ENCODE results near the gene CSPG4. TPM values are rescaled to one million over a fixed set of nuclear protein-coding genes. Genes with fewer than 3 reads are reported as not detected.
"Not testable (repeated sequence)": the region's sequence is repeated elsewhere in the genome, so short reads cannot be mapped to it uniquely, and the experiment has no call there.

The CSPG4 gene
- total RNA-seq, 5 donors from 2014 or later (not counting 1 experiment from before 2014, with no cell fraction given): 0.06 to 0.07 (median 0.06) TPM; not detected in 2

GRCh38 chr15:75633922-75634321 lies 78.7 kb downstream of the CSPG4 start:
- H3K9me3 ChIP-seq; H3K4me3 ChIP-seq (ENCODE audit: control insufficient read depth in 1 of 2, extremely low read depth in 1 of 2, low read length in 1 of 2); H3K27ac Mint-ChIP-seq; H3K27ac ChIP-seq (ENCODE audit: low read length); POLR2A ChIA-PET; H3K36me3 Mint-ChIP-seq; H3K4me3 Mint-ChIP-seq; CTCF ChIA-PET; H3K27me3 Mint-ChIP-seq; H3K27me3 ChIP-seq (replicated peaks in 1 of 2; ENCODE audit: control insufficient read depth in 2 of 2, extremely low read depth in 1 of 2, insufficient read depth in 2 of 2, low read length in 1 of 2); ATAC-seq (replicated peaks in 1 of 4); H3K9me3 Mint-ChIP-seq; DNase-seq: not testable (repeated sequence)
- 97% methylated on average over 5 of the region's 7 CpGs for WGBS (ENCODE audit: insufficient coverage)
- Histone ChIP-seq H3K4me1 (ENCODE audit: control insufficient read depth in 1 of 2, extremely low read depth in 1 of 2, insufficient read depth in 2 of 2, low read length in 2 of 2) (peaks cover 16 to 32% of the 10 kb centered on the region in 2 experiments), H3K36me3 (ENCODE audit: control insufficient read depth in 2 of 2, extremely low read depth in 1 of 2, insufficient read depth in 1 of 2, low read length in 1 of 2) (peaks cover 3 to 16% of the 10 kb centered on the region in 2 donors)
- H3K4me1 Mint-ChIP-seq: peaks cover 24 to 26% (median 26%) of the 10 kb centered on the region in 3 donors

- Mint-ChIP-seq H3K9me3 (no peaks in the 10 kb centered on the region), H3K27ac (no peak overlapping the region), H3K4me1 (peaks cover 4 to 7% (median 6%) of the 10 kb centered on the region in 3 donors), H3K27me3 (no peaks in the 10 kb centered on the region), H3K4me3 (no peak overlapping the region), H3K36me3 (no peaks in the 10 kb centered on the region)
- POLR2A ChIA-PET: no interaction called here
- CTCF ChIA-PET: interaction anchor here (0.7 kb wide), 3 partner anchors 82 to 864 kb away, joined by 3 to 4 read pairs (median 3); no protein-coding TSS in a partner anchor
- H3K9me3 ChIP-seq: no peaks in the 10 kb centered on the region
- no peak for ATAC-seq (replicated peaks in 1 of 4)
- DNase-seq: no peak
- H3K4me3 ChIP-seq (ENCODE audit: control insufficient read depth in 1 of 2, extremely low read depth in 1 of 2, low read length in 1 of 2): no peak overlapping the region
- no peaks in the 10 kb centered on the region for H3K27me3 ChIP-seq (replicated peaks in 1 of 2; ENCODE audit: control insufficient read depth in 2 of 2, extremely low read depth in 1 of 2, insufficient read depth in 2 of 2, low read length in 1 of 2)
- peaks cover 0 to under 1% of the 10 kb centered on the region in 2 donors for H3K36me3 ChIP-seq (ENCODE audit: control insufficient read depth in 2 of 2, extremely low read depth in 1 of 2, insufficient read depth in 1 of 2, low read length in 1 of 2)
- no peak overlapping the region for H3K27ac ChIP-seq (ENCODE audit: low read length)
- H3K4me1 ChIP-seq (ENCODE audit: control insufficient read depth in 1 of 2, extremely low read depth in 1 of 2, insufficient read depth in 2 of 2, low read length in 2 of 2): peaks cover 3 to 12% of the 10 kb centered on the region in 2 experiments
These were observed 80.7 kb downstream of the CSPG4 start for GRCh38 chr15:75631935-75632334.

- ChIA-PET CTCF (interaction anchor here in 1 of 2 donors (0.6 to 2.8 kb wide), 10 partner anchors 10 to 756 kb away, joined by 3 to 12 read pairs (median 4); partner anchors contain the start of gene IMP3), POLR2A (interaction anchor here in 1 of 2 donors (1.1 to 1.5 kb wide), 3 partner anchors 13 to 171 kb away, joined by 3 to 5 read pairs (median 4); partner anchors contain the start of gene IMP3)
- no peaks in the 10 kb centered on the region for H3K9me3 Mint-ChIP-seq
These were observed 86.9 kb downstream of the CSPG4 start, which contains the start of gene SNUPN for GRCh38 chr15:75625542-75626347. TSS of gene SNUPN (minus strand) at chr15:75625725. CDS start at chr15:75621051, 4,674 bp downstream.

More at GRCh38 chr15:75625542-75626347, 86.9 kb downstream of the CSPG4 start, which contains the start of gene SNUPN:
- peak; percentile 92 to 95 (median 94) for ATAC-seq (replicated peaks in 1 of 4)
- H3K4me3 ChIP-seq (ENCODE audit: control insufficient read depth in 1 of 2, extremely low read depth in 1 of 2, low read length in 1 of 2): peak within 1 kb of the TSS; percentile 88
- H3K27me3 Mint-ChIP-seq: no peaks in the 10 kb centered on the region
- WGBS (ENCODE audit: insufficient coverage): 0% methylated on average over 33 of the region's 47 CpGs
- H3K27ac Mint-ChIP-seq: peak within 1 kb of the TSS; percentile 97 to 99
- no peaks in the 10 kb centered on the region for H3K27me3 ChIP-seq (replicated peaks in 1 of 2; ENCODE audit: control insufficient read depth in 2 of 2, extremely low read depth in 1 of 2, insufficient read depth in 2 of 2, low read length in 1 of 2)
- peaks cover 28 to 33% (median 30%) of the 10 kb centered on the region in 3 donors for H3K4me1 Mint-ChIP-seq
- peak within 1 kb of the TSS; percentile 91 to 96 (median 92) for H3K4me3 Mint-ChIP-seq
- no peaks in the 10 kb centered on the region for H3K36me3 ChIP-seq (ENCODE audit: control insufficient read depth in 2 of 2, extremely low read depth in 1 of 2, insufficient read depth in 1 of 2, low read length in 1 of 2)
- DNase-seq: peak; percentile 82 to 97 (median 91)
- H3K36me3 Mint-ChIP-seq: peaks cover 3% of the 10 kb centered on the region
- H3K4me1 ChIP-seq (ENCODE audit: control insufficient read depth in 1 of 2, extremely low read depth in 1 of 2, insufficient read depth in 2 of 2, low read length in 2 of 2): peaks cover 8 to 25% of the 10 kb centered on the region in 2 experiments
- H3K9me3 ChIP-seq: no peaks in the 10 kb centered on the region
- H3K27ac ChIP-seq (ENCODE audit: low read length): peak within 1 kb of the TSS; percentile 91

Other genes with a start within 250 kb of the CSPG4 start
- gene PTPN9, start 133.5 kb downstream of the CSPG4 start, total RNA-seq: 10 to 100 TPM; 12.7 to 19.6 (median 16.3) TPM
- gene SNUPN, start 87.1 kb downstream of the CSPG4 start, total RNA-seq: 10 to 100 TPM; 17.7 to 26.7 (median 20.8) TPM
- gene IMP3, start 72.6 kb downstream of the CSPG4 start, total RNA-seq: 10 to 100 TPM; 39.6 to 86.6 (median 81.8) TPM
- 1 to 10 TPM; 1.4 to 3.4 (median 2.5) TPM for gene SNX33, start 64.9 kb downstream of the CSPG4 start, total RNA-seq
- gene UBE2Q2, start 130.6 kb upstream of the CSPG4 start, total RNA-seq: 10 to 100 TPM; 28.6 to 40.9 (median 36.9) TPM
- 10 to 100 TPM in 4 of 5 donors, 1 to 10 TPM in 1; 9.9 to 26.1 (median 23.7) TPM for gene FBXO22, start 191.0 kb upstream of the CSPG4 start, total RNA-seq

All from T-cell (primary cell).